HG02610 (cell line): ENCODE data around the gene PTPRA.
"Not testable (repeated sequence)": the region's sequence is repeated elsewhere in the genome, so short reads cannot be mapped to it uniquely, and the experiment has no call there.

Source experiments
- ATAC-seq: cut with Tn5 transposase; IDR thresholded peaks from one replicate; pipeline ENCODE4 v1.9.1; 2021; ENCODE audit warnings: mild to moderate bottlenecking, moderate library complexity; ENCODE audit not compliant: unreplicated experiment

PTPRA gene

DNA sequence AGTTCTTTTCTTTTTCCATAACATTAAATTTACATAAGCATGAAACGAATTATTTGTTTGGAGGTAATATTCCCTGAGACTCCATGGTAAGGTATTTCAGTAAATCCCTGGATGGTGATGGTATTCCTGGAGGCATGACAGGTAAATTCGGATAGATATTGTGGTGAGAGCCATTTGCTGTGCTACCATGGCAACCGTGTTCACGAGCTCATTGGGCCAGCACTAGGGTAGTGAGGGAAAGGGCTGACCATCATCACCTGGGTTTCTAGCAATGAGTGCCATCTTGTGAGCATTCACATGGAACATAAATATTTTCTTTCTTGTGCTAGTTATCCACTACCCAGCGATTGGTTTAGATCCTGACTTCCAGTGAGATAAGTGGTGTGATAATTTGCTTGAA, 118.3 kb downstream of the PTPRA start:
- no peak for ATAC-seq

DNA sequence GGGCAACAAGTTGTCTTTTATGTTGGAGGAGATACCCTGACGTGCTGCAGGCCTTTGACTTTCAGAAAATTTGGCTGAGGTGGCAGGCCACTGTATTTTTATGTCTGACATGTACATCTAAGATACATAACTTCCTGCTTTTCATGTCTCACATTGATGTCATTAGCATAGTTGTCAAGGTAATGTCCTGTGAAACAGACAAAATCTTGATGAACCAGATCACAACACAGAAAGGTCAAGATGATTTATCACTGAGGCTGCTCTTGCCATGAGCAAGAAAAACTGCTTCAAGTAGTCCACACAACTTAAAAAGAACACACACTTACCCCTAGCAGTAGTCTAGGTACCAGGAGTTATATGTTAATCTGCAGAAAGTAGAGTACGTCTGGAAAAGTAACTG, 120.0 kb downstream of the PTPRA start:
- no peak for ATAC-seq

DNA sequence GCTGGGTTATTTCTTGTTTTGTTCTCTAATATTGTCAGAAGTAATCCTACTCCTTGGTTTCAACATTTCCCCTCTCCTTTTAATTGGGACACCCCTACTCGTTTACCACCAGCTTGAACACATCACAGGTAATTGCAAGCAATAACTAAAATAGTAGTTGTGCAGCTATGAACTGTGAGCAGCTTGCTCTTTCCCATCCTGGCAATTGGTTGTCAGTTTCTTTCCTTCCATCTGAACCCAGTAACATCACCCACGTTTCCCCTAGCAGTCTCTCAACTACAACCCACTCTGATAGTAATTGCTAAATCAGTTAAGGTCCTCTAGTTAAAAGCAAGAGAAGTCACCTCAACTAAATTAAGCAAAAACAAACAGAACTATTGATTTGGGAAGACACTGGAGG, 122.5 kb downstream of the PTPRA start:
- ATAC-seq: no peak

DNA sequence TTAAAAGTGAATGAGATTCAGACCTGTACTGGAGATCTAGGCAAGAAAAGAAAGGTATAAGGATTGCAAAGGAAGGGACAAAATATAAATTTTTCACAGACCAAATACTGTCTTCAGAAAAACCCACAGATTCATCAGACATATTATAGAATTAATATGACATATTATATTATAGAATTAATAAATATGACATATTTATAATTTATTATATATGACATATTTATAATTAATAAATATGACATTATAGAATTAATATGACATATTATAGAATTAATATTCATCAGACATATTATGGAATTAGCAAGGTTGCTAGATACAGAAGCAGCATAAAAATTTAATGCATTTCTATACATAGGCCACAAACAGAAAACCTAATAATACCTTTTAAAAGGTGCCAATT, 125.4 kb downstream of the PTPRA start:
- ATAC-seq: no peak

DNA sequence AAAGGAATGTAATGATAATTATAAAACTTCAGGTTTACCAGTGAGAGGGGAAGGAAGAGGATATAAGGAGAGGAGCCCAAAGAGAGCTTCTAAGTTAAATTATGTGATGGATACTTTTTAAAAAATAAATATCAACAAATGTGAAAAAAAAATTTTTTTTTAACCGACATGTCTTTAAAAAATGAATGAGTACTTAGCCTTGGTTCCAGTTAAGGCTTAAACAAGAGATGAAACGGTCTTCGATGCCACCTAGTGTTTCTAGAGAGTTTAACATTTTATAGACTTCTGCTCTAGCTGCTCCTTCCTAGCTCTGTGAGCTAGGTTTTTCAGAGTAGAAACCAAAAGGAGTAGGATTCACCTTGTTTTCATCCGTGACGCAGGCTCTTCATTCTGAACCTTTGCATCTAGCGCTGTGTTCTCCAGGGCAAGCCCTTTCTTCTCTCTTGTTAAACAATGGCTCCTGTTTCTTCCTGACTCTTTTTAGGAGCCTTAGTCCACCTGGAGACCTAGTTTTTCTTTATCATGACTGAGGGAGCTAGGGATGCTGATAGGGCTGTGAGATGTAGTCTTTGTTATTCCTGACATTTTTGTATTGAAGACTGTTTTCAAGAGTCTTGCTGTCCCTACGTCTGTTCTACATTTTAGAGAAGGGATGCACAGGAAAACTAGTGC, 127.7 kb downstream of the PTPRA start:
- no peak for ATAC-seq

DNA sequence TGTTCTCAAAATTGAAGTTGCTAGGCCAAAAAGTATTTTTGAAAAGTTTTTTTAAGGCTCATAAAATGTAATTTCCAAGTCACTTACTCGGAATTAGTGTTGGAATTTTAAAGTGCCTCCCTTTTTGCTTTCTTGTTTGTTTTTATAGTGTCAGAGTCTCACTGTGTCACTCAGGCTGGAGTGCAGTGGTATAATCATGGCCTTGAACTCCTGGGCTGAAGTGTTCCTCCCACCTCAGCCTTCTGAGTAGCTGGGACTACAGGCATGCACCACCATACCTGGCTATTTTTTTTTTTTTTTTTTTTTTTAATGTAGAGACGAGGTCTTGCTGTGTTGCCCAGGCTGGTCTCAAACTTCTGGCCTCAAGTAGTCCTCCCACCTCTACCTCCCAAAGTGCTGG, 130.1 kb downstream of the PTPRA start:
- ATAC-seq: no peak

DNA sequence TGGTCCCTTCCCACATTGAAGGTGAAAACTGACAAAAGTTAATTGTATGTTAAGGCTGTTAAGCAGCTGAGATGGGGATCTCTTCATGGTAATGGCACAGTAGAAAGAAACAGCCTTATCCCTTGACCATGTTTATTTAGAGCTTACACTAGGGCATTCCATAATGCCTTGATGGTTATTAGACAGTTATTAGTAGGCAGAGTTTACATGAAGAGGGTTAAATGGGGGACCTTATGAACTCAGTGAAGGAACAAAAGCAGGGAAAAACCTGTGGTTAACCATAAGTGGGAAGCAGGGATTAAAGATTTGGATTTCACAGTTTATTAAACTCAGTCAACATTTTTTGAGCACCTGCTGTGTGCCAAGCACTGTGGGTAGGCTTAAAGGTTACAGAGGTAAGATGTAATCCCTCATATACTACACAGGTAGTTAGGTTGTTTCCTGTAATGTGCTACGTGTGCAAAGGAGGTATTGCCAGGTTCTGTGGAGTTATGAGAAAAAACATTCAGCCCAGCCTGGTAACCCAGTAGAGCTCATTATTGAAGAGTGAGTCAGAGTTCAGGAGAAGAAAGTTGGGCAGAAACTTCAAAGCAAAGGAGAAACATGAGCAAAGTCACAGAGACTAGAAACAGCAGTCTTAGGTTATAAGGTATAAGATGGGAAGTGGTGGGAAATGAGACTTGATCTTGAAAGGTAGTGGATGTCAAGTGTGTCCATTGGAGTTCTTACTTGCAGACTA, 137.9 kb downstream of the PTPRA start:
- ATAC-seq: no peak

DNA sequence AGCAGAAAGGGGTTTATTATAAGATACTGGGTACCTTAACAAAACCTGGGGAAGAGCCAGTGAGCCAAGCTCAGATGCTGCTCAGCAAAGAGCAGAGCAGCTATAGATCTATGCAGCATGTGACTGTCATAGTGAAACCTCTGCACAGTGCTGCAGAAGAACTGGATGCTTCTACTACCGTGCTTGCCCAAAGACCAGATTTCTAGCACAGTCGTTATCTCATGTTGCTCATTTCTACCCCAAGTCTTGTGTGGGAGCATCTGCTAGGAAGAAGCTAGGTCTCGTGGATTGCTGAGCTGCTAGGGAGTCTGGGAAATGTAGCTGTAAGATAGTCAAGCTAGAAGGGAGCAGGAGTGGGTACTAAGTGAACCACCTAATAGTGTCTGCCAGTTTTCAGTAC, 138.5 kb downstream of the PTPRA start:
- no peak for ATAC-seq

DNA sequence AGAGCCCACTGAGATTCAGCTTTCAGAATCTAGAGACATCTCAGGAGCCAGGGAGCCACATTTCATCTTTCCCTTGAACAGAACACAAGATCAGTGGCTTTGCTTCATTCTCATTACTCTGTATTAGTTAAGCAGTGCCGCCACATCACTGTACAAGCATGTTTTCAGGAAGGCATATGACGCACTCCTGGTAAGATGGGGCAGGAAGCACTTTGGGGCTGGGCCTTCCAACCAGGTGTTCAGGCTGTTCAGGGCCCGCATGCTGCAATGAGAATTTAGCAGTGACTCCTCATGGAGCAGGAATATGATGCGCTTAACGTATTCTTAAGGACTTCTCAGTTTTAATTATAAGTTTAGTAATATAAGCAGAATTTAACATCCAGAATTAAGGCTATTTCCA, 140.5 kb downstream of the PTPRA start:
- no peak for ATAC-seq

DNA sequence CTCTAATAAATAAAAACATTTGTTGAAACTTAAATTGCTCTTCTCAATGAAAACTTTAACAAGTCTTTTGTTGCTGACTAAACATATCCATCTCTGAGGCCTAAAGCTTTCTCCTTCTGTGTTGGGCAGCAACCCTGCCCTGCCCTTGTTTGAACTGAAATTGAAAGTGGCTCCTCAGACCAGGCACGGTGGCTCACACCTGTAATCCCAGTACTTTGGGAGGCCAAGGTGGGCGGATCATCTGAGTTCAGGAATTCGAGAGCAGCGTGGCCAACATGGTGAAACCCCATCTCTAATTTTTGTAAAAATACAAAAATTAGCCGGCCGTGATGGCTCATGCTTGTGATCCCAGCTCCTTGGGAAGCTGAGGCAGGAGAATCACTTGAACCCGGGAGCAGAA, 140.9 kb downstream of the PTPRA start:
- ATAC-seq: no peak

DNA sequence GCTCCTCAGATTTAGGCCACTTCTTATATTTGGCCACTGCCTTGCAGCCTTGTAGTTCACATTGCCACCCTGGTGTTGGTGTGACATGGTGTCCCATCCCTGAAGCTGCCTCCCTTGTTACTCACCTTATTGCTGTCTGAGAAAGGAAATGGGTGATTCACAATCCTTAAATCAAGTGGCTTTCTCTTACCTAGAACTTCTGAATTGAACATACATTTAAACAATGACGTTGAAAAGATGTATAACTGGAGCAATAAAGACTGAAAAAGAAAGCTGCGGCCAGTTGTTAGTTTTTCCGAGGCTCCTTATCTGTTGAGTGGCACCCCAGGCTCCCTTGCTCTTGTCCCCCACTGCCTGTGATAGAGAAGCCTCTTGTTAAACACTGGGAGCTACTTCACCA, 141.4 kb downstream of the PTPRA start:
- no peak for ATAC-seq

DNA sequence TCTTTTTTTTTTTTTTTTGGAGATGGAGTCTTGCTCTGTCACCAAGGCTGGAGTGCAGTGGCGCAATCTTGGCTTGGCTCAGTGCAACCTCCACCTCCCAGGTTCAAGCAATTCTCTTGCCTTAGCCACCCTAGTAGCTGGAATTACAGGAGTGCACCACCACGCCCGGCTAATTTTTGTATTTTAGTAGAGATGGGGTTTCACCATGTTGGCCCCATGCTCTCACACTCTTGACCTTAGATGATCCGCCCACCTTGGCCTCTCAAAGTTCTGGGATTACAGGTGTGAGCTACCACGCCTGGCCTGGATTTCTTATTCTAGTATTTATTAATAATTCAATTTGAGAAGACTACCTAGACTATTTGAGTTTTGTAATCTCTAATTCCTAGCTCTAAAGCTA, 142.0 kb downstream of the PTPRA start:
- not testable (repeated sequence) for ATAC-seq

DNA sequence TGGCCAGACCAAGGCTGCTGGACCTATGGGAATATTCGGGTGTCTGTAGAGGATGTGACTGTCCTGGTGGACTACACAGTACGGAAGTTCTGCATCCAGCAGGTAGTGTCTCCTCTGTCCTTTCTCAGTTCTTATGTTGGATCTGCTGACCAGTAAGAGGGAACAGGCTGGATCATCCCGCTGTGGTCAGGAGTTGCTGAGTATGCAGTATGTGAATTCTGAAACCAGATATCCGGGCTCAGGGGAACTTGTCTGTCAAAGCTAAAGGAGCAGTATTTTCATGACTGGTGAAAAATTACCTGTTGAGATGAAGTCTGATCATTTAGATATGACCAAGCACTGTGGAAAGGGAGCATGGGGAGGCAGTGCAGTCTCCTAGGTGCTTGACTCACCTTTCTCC, 148.0 kb downstream of the PTPRA start:
- ATAC-seq: no peak

DNA sequence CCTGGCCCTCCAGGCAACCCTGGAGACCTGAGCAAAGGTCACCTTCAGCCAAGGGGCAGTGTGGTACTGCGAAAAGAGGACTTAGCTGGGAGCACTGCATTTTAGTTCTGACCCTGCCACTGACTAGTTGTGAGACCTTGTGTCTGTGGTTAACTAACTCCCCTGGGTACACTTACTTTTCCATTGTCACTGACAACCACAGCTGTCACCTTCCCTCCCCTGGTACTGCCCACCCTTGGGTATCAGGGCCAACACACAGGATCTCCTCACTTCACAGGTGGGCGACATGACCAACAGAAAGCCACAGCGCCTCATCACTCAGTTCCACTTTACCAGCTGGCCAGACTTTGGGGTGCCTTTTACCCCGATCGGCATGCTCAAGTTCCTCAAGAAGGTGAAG, 148.5 kb downstream of the PTPRA start:
- no peak for ATAC-seq

DNA sequence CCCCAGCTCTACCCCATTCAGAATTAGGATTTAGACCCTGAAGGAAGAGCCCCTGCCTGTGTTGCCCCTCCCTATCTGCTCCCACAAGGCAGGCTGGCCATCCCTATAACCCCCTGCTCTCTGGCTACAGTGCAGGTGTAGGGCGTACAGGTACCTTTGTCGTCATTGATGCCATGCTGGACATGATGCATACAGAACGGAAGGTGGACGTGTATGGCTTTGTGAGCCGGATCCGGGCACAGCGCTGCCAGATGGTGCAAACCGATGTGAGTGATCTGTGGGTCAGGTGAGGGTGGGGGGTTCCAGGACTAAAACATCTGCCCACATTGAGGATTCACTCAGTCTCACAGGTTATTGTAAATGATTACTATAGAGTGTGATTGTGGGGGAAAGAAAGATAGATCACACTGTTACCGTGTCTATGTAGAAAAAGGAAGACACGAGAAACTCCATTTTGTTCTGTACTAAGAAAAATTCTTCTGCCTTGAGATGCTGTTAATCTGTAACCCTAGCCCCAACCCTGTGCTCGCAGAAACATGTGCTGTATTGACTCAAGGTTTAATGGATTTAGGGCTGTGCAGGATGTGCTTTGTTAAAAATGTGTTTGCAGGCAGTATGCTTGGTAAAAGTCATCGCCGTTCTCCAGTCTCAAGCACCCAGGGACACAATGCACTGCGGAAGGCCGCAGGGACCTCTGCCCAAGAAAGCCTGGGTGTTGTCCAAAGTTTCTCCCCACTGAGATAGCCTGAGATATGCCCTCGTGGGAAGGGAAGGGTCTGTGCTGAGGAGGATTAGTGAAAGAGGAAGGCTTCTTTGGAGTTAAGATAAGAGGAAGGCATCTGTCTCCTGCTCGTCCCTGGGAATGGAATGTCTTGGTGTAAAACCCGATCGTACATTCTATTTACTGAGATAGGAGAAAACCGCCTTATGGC, 149.5 kb downstream of the PTPRA start:
- not testable (repeated sequence) for ATAC-seq

DNA sequence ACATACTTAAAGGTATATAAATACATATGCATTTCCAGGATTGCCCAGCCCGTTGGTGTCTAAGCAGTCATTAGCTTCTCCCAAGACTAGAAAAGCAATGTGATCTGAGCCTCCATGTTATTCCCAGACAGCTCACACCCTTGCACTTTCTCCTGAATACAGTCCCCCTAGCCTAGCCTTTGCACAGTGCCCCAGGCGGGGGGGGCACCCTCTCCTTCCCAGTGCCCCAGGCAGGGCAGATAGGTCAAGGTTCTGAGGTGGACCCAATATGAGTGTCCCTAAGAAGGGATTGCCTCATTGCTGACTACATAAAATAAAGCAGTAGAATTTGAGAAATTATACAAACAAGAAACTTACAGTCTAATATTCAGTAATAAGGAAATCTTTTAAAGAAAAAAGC, 154.7 kb downstream of the PTPRA start:
- ATAC-seq: no peak

DNA sequence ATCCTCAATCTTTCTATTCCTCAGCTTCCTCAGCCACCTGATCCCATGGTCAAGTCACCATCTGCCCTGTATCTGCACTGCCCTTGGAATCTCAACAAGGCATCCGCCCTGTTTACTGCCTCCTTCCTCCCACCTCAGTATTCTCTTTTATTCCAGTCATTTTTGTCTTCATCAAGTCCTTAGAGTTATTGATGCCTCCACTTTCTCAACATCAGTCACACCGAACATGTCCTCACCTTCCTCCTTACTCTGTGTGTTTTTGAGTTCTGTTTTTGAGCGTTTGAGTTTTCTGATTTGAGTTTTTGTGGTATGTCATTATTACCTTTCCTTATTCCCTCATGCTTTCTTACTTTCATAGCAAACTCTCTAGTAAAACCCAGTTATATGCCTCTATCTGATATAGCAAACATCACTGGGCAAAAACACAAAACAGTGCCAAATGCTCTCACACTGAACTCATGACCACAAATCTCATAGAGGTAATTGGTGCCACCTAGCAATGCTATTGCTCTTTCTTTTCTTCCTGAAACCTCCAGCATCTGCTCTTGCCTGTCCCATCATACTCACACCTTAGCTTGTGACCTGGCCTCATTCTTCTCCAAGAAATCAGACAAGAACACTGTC, 158.4 kb downstream of the PTPRA start:
- ATAC-seq: no peak

DNA sequence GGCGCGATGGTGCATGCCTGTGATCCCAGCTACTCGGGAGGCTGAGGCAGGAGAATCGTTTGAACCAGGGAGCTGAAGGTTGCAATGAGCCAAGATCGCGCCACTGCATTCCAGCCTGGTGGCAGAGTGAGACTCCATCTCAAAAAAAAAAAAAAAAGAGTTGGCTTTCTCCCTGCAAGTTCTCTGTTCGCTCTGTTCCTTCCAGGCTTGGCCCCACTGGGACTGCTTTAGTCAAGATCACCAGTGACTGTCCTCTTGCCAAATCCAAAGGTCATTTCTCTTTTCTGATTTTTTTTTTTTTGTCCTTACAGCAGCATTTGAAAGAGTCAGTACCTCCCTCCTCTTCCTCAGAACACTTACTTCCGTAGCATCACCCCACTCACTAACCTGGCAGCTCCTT, 159.3 kb downstream of the PTPRA start:
- no peak for ATAC-seq

DNA sequence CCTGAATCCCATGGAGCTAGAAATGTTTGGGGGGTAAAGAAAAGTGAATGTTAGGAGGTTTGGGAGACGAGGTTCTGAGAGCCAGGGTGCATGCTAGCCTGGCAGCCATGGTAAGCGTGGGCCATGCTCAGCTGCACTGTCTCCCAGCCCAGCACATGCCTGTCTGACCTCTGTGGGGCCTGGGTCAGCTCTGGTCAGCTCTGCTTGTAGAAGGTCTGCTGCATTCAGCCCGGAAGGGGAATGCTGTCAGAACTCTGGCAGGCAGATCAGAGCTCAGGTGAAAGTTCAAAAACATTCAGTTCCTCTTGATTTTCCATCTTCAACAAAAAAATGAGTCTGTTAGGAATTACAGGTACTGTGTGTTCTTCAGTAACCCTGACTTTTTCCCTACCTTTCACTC, 164.4 kb downstream of the PTPRA start:
- no peak for ATAC-seq

DNA sequence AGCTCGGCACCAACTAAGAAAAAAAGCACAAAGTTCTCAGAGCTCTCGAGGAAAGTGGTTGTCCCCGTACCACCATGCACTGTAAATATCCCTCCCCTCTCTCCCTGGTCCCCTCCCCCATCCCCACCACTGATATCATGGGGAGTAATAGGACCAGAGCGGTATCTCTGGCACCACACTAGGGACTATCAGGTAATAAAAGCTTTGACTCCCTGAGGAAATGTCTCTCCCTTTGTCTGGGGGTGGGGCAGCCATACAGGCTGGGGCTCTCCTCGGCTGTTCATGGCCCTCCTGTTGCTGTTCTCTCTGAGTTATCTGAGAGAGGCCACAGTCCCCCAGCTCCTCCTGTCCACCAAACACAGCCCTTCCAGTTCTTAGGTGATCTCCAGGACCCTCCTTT, 165.2 kb downstream of the PTPRA start:
- ATAC-seq: no peak

DNA sequence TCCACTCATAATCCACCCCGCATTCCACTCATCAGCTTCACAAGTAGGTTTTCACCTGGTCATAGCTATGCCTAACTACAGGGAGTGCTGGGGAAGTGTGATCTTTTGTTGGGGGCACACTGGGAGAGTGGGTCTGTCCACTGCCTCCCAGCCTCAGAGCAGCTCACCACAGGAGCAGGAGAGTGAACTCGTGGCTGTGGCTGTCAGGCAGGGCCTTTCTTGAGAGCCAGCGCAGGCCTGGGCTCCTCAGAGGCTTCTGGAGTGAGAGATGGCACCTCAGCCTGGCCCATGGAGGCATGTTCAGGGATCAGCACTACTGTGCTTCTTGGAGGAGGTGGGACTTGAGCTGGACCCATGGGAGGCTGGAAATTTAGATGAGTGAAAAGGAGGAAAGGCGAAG, 166.1 kb downstream of the PTPRA start:
- ATAC-seq: no peak
